ENCODE measurements around the gene CAST. TPM values are rescaled to one million over a fixed set of nuclear protein-coding genes. Genes with fewer than 3 reads are reported as not detected.

CAST gene
- total RNA-seq, 4 donors from 2014 or later, result 324 to 489 (median 375) TPM

DNA sequence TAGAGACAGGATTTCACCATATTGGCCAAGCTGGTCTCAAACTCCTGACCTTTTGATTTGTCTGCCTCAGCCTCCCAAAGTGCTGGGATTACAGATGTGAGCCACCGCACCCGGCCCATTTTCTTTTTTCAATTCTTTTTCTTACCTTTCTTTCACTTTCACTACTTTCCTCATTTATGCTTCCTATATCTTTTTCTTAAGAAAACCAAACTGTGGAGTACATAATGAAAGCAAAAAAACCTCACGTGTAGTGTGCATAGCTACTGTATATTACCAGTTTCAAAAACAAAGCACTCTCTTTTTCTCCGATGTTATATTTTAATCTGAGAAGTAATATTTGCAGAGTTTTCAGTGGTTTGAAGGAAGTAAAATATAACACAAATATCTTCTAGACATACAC, 8.0 kb upstream of the CAST start:
- no peak for TF ChIP-seq POLR2A (IDR thresholded peaks at IDR 0.05)
- TF ChIP-seq, protein P1, sequence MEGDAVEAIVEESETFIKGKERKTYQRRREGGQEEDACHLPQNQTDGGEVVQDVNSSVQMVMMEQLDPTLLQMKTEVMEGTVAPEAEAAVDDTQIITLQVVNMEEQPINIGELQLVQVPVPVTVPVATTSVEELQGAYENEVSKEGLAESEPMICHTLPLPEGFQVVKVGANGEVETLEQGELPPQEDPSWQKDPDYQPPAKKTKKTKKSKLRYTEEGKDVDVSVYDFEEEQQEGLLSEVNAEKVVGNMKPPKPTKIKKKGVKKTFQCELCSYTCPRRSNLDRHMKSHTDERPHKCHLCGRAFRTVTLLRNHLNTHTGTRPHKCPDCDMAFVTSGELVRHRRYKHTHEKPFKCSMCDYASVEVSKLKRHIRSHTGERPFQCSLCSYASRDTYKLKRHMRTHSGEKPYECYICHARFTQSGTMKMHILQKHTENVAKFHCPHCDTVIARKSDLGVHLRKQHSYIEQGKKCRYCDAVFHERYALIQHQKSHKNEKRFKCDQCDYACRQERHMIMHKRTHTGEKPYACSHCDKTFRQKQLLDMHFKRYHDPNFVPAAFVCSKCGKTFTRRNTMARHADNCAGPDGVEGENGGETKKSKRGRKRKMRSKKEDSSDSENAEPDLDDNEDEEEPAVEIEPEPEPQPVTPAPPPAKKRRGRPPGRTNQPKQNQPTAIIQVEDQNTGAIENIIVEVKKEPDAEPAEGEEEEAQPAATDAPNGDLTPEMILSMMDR (IDR thresholded peaks at IDR 0.05), result no peak
- Histone ChIP-seq H3K4me3 (no peak overlapping the region), H3K4me1 (peaks cover 19 to 77% (median 27%) of the 10 kb centered on the region in 3 donors), H3K27me3 (no peaks in the 10 kb centered on the region), H3K27ac (no peak overlapping the region), H3K9me3 (no peaks in the 10 kb centered on the region), H3K36me3 (no peaks in the 10 kb centered on the region)
- intact Hi-C loops (cut with DNase I), result no loop called here
- no peak for DNase-seq
- WGBS, 2 donors, result 72 to 90% methylated on average over 4 of the region's 4 CpGs

GRCh38 chr5:96655085-96655484, 7.1 kb upstream of the CAST start:
- 73 to 83% methylated on average over 3 of the region's 3 CpGs for WGBS, 2 donors
- no peak for DNase-seq
- intact Hi-C loops (cut with DNase I), result no loop called here

GRCh38 chr5:96655506-96655905, 6.7 kb upstream of the CAST start:
- peak overlapping the region in 3 of 4 donors; percentile 69 to 85 (median 81) for H3K27ac ChIP-seq
- no peak for TF ChIP-seq POLR2A (IDR thresholded peaks at IDR 0.05)
- TF ChIP-seq, protein P1 (IDR thresholded peaks at IDR 0.05), result no peak
- 33 to 35% methylated on average over 1 of the region's 1 CpG for WGBS, 2 donors

More at GRCh38 chr5:96655085-96655484, 7.1 kb upstream of the CAST start:
- Histone ChIP-seq H3K36me3 (no peaks in the 10 kb centered on the region), H3K4me1 (peaks cover 18 to 73% (median 25%) of the 10 kb centered on the region in 3 donors), H3K9me3 (no peaks in the 10 kb centered on the region), H3K27ac (peak overlapping the region in 2 of 4 donors; percentile 81 to 85), H3K4me3 (no peak overlapping the region), H3K27me3 (no peaks in the 10 kb centered on the region)
- TF ChIP-seq, protein P1 (IDR thresholded peaks at IDR 0.05), result no peak
- TF ChIP-seq POLR2A (IDR thresholded peaks at IDR 0.05), result no peak

GRCh38 chr5:96657068-96657467, 5.1 kb upstream of the CAST start:
- Histone ChIP-seq H3K9me3 (no peaks in the 10 kb centered on the region), H3K27ac (peak overlapping the region; percentile 33 to 85 (median 75)), H3K36me3 (no peaks in the 10 kb centered on the region), H3K27me3 (no peaks in the 10 kb centered on the region), H3K4me1 (peaks cover 16 to 81% (median 32%) of the 10 kb centered on the region in 3 donors), H3K4me3 (no peak overlapping the region)
- no peak for DNase-seq
- 16 to 25% methylated on average over 3 of the region's 3 CpGs for WGBS, 2 donors
- TF ChIP-seq, protein P1 (IDR thresholded peaks at IDR 0.05), result no peak
- no peak for TF ChIP-seq POLR2A (IDR thresholded peaks at IDR 0.05)
- intact Hi-C loops (cut with DNase I), result no loop called here

More at GRCh38 chr5:96655506-96655905, 6.7 kb upstream of the CAST start:
- Histone ChIP-seq H3K4me1 (peaks cover 16 to 74% (median 25%) of the 10 kb centered on the region in 3 donors), H3K36me3 (no peaks in the 10 kb centered on the region), H3K4me3 (no peak overlapping the region), H3K27me3 (no peaks in the 10 kb centered on the region), H3K9me3 (no peaks in the 10 kb centered on the region)
- DNase-seq, result no peak
- intact Hi-C loops (cut with DNase I), result no loop called here

DNA sequence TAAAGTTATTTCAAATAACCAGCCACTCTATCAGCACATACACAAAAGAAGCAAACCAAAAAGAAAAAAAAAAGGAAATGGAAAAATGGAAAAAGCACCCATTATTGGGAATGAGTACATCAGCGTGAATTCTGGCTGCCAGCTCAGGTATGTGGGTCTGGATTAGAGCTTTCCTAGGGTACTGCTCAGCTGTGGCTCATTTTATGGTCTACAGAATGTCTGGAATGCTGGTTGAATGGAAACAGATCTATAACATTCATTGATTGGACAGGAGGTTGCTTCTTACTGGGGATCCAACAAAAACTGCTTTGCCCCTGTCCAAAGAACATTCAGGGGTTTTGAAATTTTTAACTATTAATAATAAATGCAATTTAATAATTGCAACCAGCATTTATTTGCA, 3.9 kb upstream of the CAST start:
- intact Hi-C loops (cut with DNase I), result no loop called here
- peak overlapping the region in 2 of 4 donors; percentile 35 to 85 for H3K27ac ChIP-seq
- 63 to 67% methylated on average over 1 of the region's 1 CpG for WGBS, 2 donors
- no peak overlapping the region for H3K4me3 ChIP-seq
- H3K27me3 ChIP-seq, result no peaks in the 10 kb centered on the region
- no peak for TF ChIP-seq POLR2A (IDR thresholded peaks at IDR 0.05)
- TF ChIP-seq, protein P1 (IDR thresholded peaks at IDR 0.05), result no peak
- DNase-seq, result no peak
- peaks cover 16 to 72% (median 24%) of the 10 kb centered on the region in 3 donors for H3K4me1 ChIP-seq
- no peaks in the 10 kb centered on the region for H3K9me3 ChIP-seq
- H3K36me3 ChIP-seq, result no peaks in the 10 kb centered on the region

Data from esophagus squamous epithelium (tissue), 5 donors.